BLaER1 (cell line): ENCODE results near the gene EML1.
A peak's percentile ranks its signal among the peaks of the same experiment; 100 is the strongest.

Experiments used
- H3K27ac ChIP-seq: shearing (Covaris generic); formaldehyde crosslinking; 2 replicates; pipeline ENCODE4 v1.8.1; 2022
- H3K27me3 ChIP-seq: shearing (Covaris generic); formaldehyde crosslinking; 2 replicates; pipeline ENCODE4 v1.8.1; 2022
- H3K36me3 ChIP-seq: shearing (Covaris generic); formaldehyde crosslinking; 2 replicates; pipeline ENCODE4 v1.8.1; 2022
- H3K4me1 ChIP-seq: shearing (Covaris generic); formaldehyde crosslinking; 2 replicates; pipeline ENCODE4 v1.8.1; 2022
- H3K4me2 ChIP-seq: shearing (Covaris generic); formaldehyde crosslinking; 2 replicates; pipeline ENCODE4 v1.8.1; 2022
- H3K4me3 ChIP-seq: shearing (Covaris generic); formaldehyde crosslinking; 2 replicates; pipeline ENCODE4 v1.8.1; 2022
- H3K9ac ChIP-seq: shearing (Covaris generic); formaldehyde crosslinking; 2 replicates; pipeline ENCODE4 v1.8.1; 2022
- H3K9me3 ChIP-seq: shearing (Covaris generic); formaldehyde crosslinking; 2 replicates; pipeline ENCODE4 v1.8.1; 2022
- H4K20me1 ChIP-seq: shearing (Covaris generic); formaldehyde crosslinking; 2 replicates; pipeline ENCODE4 v1.8.1; 2022
- Cebpa-rat ChIP-seq: shearing (Covaris generic); IDR thresholded peaks from 2 replicates; pipeline ENCODE4 v1.8.1; 2022

The EML1 gene

GRCh38 chr14:99793213-99794150 lies at the start of gene EML1:
Gene EML1, plus strand, starts transcription at chr14:99793413. Its CDS starts 64 bp downstream, at chr14:99793477.
- Histone ChIP-seq H3K4me3 (peak within 1 kb of the TSS; percentile 73), H3K4me1 (peaks cover 32% of the 10 kb centered on the region), H3K36me3 (no peaks in the 10 kb centered on the region), H3K4me2 (peak within 1 kb of the TSS; percentile 97), H3K9me3 (peaks cover 9% of the 10 kb centered on the region; the same call in 1 of the 2 replicates), H4K20me1 (no peaks in the 10 kb centered on the region), H3K27ac (no peak within 1 kb of the TSS; the same call in 1 of the 2 replicates), H3K9ac (peak within 1 kb of the TSS; percentile 59), H3K27me3 (peaks cover 37% of the 10 kb centered on the region)
- TF ChIP-seq Cebpa-rat = no peak

DNA sequence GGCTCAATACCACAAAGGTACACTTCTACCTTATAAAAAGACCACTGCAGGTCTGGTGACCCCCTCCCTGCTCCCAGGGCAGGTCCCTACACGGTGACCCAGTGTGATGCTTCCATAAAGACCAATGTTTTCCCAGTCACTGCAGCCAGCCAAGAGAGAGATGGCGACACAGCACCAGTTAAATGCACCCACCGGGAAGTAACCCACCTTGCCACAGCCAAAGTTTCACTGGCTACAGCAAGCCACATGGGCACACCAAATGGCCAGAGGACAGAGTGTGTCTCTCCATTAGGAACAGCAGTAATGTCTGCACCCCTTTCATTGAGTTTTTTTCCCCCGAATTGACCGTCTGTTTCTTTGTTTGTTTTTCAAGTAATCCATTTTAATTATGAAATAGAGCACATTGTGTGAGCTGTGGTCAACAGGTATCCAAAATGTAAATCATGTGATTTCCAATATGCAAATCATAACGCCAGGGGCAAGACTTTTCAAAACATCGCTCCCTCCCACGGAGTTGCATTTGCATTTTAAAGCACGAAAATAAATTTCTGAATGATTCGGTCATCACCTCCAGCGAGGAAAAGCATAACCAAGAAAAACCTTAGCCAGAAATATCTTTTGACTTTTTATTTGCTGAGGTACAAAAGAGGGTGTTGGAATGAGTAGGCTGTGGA lies 48.9 kb upstream of the EML1 start:
- Histone ChIP-seq H3K27ac (no peak overlapping the region), H3K9ac (no peak overlapping the region), H3K4me1 (peaks cover 52% of the 10 kb centered on the region), H3K9me3 (no peaks in the 10 kb centered on the region), H3K4me2 (no peak overlapping the region), H3K27me3 (peaks cover under 1% of the 10 kb centered on the region; the same call in 1 of the 2 replicates), H3K4me3 (no peak overlapping the region), H4K20me1 (no peaks in the 10 kb centered on the region), H3K36me3 (no peaks in the 10 kb centered on the region)
- no peak for TF ChIP-seq Cebpa-rat

DNA sequence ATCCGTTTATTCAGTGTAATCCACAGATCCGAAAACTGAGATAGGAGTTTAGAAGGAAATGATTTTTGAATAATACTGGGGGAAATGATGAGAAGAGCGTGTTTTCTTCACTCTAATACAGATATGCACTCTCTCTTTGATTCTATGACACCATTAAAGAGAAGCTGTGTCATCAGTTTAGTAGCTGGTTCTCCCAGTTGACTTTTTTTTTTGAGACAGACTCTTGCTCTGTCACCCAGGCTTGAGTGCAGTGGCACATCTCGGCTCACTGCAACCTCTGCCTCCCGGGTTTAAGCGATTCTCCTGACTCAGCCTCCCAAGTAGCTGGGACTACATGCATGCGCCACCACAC lies 48.4 kb upstream of the EML1 start:
- Histone ChIP-seq H3K9ac (no peak overlapping the region), H3K27me3 (no peaks in the 10 kb centered on the region), H3K4me1 (peaks cover 57% of the 10 kb centered on the region), H4K20me1 (no peaks in the 10 kb centered on the region), H3K4me3 (no peak overlapping the region), H3K36me3 (no peaks in the 10 kb centered on the region), H3K4me2 (no peak overlapping the region; the same call in 1 of the 2 replicates), H3K27ac (no peak overlapping the region), H3K9me3 (no peaks in the 10 kb centered on the region)
- no peak for TF ChIP-seq Cebpa-rat

GRCh38 chr14:99745307-99745951 lies 47.8 kb upstream of the EML1 start:
- H3K4me2 ChIP-seq = peak overlapping the region; percentile 96
- H4K20me1 ChIP-seq = no peaks in the 10 kb centered on the region
- no peaks in the 10 kb centered on the region for H3K36me3 ChIP-seq
- H3K27ac ChIP-seq = 0 out of 2 replicates have a peak overlapping the region, but pooled peaks have one; percentile 15
- no peaks in the 10 kb centered on the region for H3K9me3 ChIP-seq
- H3K27me3 ChIP-seq = no peaks in the 10 kb centered on the region
- no peak overlapping the region for H3K9ac ChIP-seq
- peaks cover 63% of the 10 kb centered on the region for H3K4me1 ChIP-seq
- H3K4me3 ChIP-seq = no peak overlapping the region
- no peak for TF ChIP-seq Cebpa-rat

DNA sequence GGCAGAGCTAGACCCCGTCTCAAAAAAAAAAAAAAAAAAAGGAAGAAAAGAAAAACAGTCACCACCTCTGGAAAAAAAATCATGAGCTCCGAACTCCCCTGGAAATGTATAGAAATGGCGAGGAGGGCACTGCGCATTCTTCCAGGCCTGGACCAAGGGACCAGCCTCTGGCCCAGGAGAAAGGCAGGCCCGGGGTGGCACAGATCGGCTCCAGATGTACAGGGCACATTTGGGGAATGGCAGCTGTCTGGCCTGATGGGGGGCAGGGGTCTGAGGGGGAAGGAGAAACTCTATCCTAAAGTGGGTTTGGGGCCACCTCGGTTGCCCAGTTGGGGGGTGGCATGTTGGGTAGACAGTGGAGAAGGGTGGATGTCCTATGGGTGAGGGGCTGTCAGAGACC lies 46.0 kb upstream of the EML1 start:
- Histone ChIP-seq H3K36me3 (no peaks in the 10 kb centered on the region), H3K4me2 (peak overlapping the region; percentile 96), H3K4me3 (peak overlapping the region; percentile 51; the same call in 1 of the 2 replicates), H3K27me3 (no peaks in the 10 kb centered on the region), H3K27ac (peak overlapping the region; percentile 62), H3K9ac (peak overlapping the region; percentile 42; the same call in 1 of the 2 replicates), H3K9me3 (no peaks in the 10 kb centered on the region), H4K20me1 (no peaks in the 10 kb centered on the region), H3K4me1 (peaks cover 75% of the 10 kb centered on the region)
- TF ChIP-seq Cebpa-rat = no peak

- peak overlapping the region; percentile 30; the same call in 1 of the 2 replicates for H3K9ac ChIP-seq
- peak overlapping the region; percentile 96 for H3K4me2 ChIP-seq
- no peaks in the 10 kb centered on the region for H3K27me3 ChIP-seq
- 0 out of 2 replicates have a peak overlapping the region, but pooled peaks have one; percentile 51 for H3K4me3 ChIP-seq
- no peaks in the 10 kb centered on the region for H4K20me1 ChIP-seq
- H3K36me3 ChIP-seq = no peaks in the 10 kb centered on the region
- peaks cover 78% of the 10 kb centered on the region for H3K4me1 ChIP-seq
- TF ChIP-seq Cebpa-rat = no peak
- no peaks in the 10 kb centered on the region for H3K9me3 ChIP-seq
- peak overlapping the region; percentile 62 for H3K27ac ChIP-seq
Measured at GRCh38 chr14:99747582-99748330, 45.5 kb upstream of the EML1 start.

GRCh38 chr14:99748529-99748928 lies 44.7 kb upstream of the EML1 start:
- peak overlapping the region; percentile 96 for H3K4me2 ChIP-seq
- peak; percentile 53; the same call in 1 of the 2 replicates for TF ChIP-seq Cebpa-rat
- H3K9ac ChIP-seq = no peak overlapping the region

DNA sequence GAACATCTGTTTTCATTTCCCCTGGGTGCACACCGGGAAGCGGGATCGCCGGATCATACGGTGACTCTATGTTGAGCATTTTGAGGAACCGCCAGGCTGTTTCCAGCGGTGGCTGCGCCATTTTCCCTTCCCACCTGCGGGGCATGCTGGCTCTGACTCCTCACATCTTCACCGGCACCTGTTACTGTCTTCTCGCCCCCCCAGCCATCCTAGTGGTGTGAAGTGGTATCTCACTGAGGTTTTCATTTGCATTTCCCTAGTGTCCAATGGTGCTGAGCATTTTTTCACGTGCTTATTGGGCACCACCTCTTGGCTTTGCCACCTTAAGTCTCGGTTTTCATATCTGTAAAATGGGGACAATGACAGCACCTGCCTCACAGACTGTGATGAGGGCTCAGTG lies 44.1 kb upstream of the EML1 start:
- H3K4me1 ChIP-seq = peaks cover 92% of the 10 kb centered on the region
- no peaks in the 10 kb centered on the region for H4K20me1 ChIP-seq
- TF ChIP-seq Cebpa-rat = no peak
- peak overlapping the region; percentile 96 for H3K4me2 ChIP-seq
- H3K36me3 ChIP-seq = no peaks in the 10 kb centered on the region
- H3K4me3 ChIP-seq = no peak overlapping the region
- H3K9ac ChIP-seq = peak overlapping the region; percentile 43; the same call in 1 of the 2 replicates
- H3K27me3 ChIP-seq = no peaks in the 10 kb centered on the region
- H3K9me3 ChIP-seq = no peaks in the 10 kb centered on the region
- H3K27ac ChIP-seq = peak overlapping the region; percentile 67

More at GRCh38 chr14:99748529-99748928, 44.7 kb upstream of the EML1 start:
- H3K27me3 ChIP-seq = no peaks in the 10 kb centered on the region
- peak overlapping the region; percentile 67; the same call in 1 of the 2 replicates for H3K27ac ChIP-seq
- H3K9me3 ChIP-seq = no peaks in the 10 kb centered on the region
- no peak overlapping the region for H3K4me3 ChIP-seq
- peaks cover 86% of the 10 kb centered on the region for H3K4me1 ChIP-seq
- H4K20me1 ChIP-seq = no peaks in the 10 kb centered on the region
- H3K36me3 ChIP-seq = no peaks in the 10 kb centered on the region
